Endodermal cell (in vitro differentiated cells): ENCODE measurements around the gene PRKAG2. TPM values are rescaled to one million over a fixed set of nuclear protein-coding genes. Genes with fewer than 3 reads are reported as not detected.

Experiments used
- DNase-seq: peaks from one replicate; pipeline ENCODE4 v3.0.0-alpha.2; 2017
- H3K27ac ChIP-seq: 2 replicates; pipeline ENCODE4 v1.5.1; 2013; ENCODE audit warnings: mild to moderate bottlenecking, low read depth, low read length, moderate library complexity
- H3K27me3 ChIP-seq: 2 replicates; pipeline ENCODE4 v1.6.1; 2013; ENCODE audit warnings: mild to moderate bottlenecking, low read length, moderate library complexity; ENCODE audit not compliant: insufficient read depth, control insufficient read depth, poor library complexity, severe bottlenecking
- H3K36me3 ChIP-seq: 2 replicates; pipeline ENCODE4 v1.7.0; 2013; ENCODE audit warnings: mild to moderate bottlenecking, low read length, moderate library complexity; ENCODE audit not compliant: control insufficient read depth, insufficient read depth
- H3K4me1 ChIP-seq: one replicate; pipeline ENCODE4 v1.7.0; 2013; ENCODE audit warnings: low read length; ENCODE audit not compliant: control insufficient read depth, insufficient read depth
- H3K4me3 ChIP-seq: 2 replicates; pipeline ENCODE4 v1.5.1; 2013; ENCODE audit warnings: mild to moderate bottlenecking, low read length, moderate library complexity
- H3K9ac ChIP-seq: 2 replicates; pipeline ENCODE4 v1.6.1; 2013; ENCODE audit warnings: mild to moderate bottlenecking, low read length, moderate library complexity; ENCODE audit not compliant: poor library complexity, severe bottlenecking; ENCODE audit errors: extremely low read depth
- H3K9me3 ChIP-seq: 2 replicates; pipeline ENCODE4 v1.6.1; 2013; ENCODE audit warnings: mild to moderate bottlenecking, low read length, moderate library complexity; ENCODE audit not compliant: control insufficient read depth
- H3K27ac Mint-ChIP-seq: 2 replicates; pipeline ENCODE4 v1.8.0; 2020; ENCODE audit warnings: mixed read lengths
- H3K27me3 Mint-ChIP-seq: 2 replicates; pipeline ENCODE4 v1.8.0; 2021; ENCODE audit warnings: mild to moderate bottlenecking, mixed read lengths; ENCODE audit not compliant: insufficient read depth
- H3K36me3 Mint-ChIP-seq: 2 replicates; pipeline ENCODE4 v1.8.0; 2020; ENCODE audit warnings: low read depth, mixed read lengths
- H3K4me1 Mint-ChIP-seq: 2 replicates; pipeline ENCODE4 v1.8.0; 2020; ENCODE audit warnings: mixed read lengths
- H3K4me3 Mint-ChIP-seq: 2 replicates; pipeline ENCODE4 v1.8.0; 2020; ENCODE audit warnings: mild to moderate bottlenecking, moderate library complexity, mixed read lengths
- H3K9me3 Mint-ChIP-seq: 2 replicates; pipeline ENCODE4 v1.8.0; 2020; ENCODE audit warnings: mild to moderate bottlenecking, mixed read lengths
- CTCF ChIP-seq: fragments of 200-600 bp; sonication (generic); conservative IDR thresholded peaks from 2 replicates; pipeline ENCODE4 v1.5.0; 2021; ENCODE audit warnings: antibody characterized with exemption, mild to moderate bottlenecking
- WGBS, 2 experiments: methylation state at CpG; one replicate each; pipeline versions ENCODE4 v1.1.5 to v1.1.7; 2013; ENCODE audit warnings: missing lambda C conversion rate in 2 of 2, mixed read lengths in 1 of 2; ENCODE audit not compliant: insufficient coverage in 1 of 2, insufficient read length in 1 of 2; 5-methylcytosine and 5-hydroxymethylcytosine counted together
- total RNA-seq, 2 donors: library from RNA; stranded (reverse); fragmentation: NEBNext Ultra II Directional in 1 of 2; extraction: Animal tissue kit (Norgen Biotek cat#: 25700) in 1 of 2; gene quantifications; 2 replicates in 1 of 2; 3 replicates in 1 of 2; pipeline ENCODE4 v1.2.1, GENCODE V29; 2021

PRKAG2 gene
- total RNA-seq, 2 donors from 2014 or later: 17.2 to 20.7 TPM

GRCh38 chr7:151790095-151790829, 86.7 kb downstream of the PRKAG2 start:
- WGBS, 2 experiments: 93% methylated on average over 10 to 11 of the region's 11 CpGs
- H3K36me3 Mint-ChIP-seq: no peaks in the 10 kb centered on the region

DNA sequence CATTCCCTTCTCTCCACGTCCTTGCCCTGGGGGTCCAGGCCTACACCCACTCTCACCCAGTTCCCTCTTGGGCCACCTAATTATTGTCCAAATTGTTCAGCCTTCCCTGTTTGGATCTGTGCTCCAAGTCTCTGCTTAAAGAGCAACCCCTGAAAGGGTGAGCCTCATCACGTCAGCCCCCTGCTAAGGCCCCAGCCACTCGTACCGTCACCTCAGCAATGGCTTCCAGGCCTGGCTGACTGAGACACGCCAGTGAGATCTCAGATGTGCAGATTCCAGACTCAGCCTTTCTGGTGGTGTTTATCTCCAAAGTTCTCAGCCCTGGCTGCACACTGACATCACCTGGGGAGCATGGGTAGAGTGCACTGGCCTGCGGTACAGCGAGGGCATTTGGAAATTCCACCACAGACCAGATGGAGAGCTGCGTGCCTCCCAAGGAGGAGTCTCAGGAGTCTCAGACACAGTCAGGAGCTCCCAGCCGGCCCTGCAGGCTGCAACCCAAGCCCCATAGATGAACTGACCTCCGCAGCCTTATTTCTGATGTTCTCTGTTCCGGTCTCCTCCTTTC, 87.5 kb downstream of the PRKAG2 start:
- peaks cover 11% of the 10 kb centered on the region for H3K4me1 Mint-ChIP-seq
- Histone ChIP-seq H3K4me3 (no peak overlapping the region), H3K36me3 (no peaks in the 10 kb centered on the region), H3K9me3 (no peaks in the 10 kb centered on the region), H3K27ac (no peak overlapping the region), H3K4me1 (peaks cover 9% of the 10 kb centered on the region), H3K27me3 (no peaks in the 10 kb centered on the region), H3K9ac (no peak overlapping the region)
- 94 to 95% methylated on average over 10 to 11 of the region's 11 CpGs for WGBS, 2 experiments
- peaks cover 13% of the 10 kb centered on the region for H3K9me3 Mint-ChIP-seq
- H3K36me3 Mint-ChIP-seq: no peaks in the 10 kb centered on the region
- H3K4me3 Mint-ChIP-seq: no peak overlapping the region
- no peak for TF ChIP-seq CTCF
- H3K27ac Mint-ChIP-seq: no peak overlapping the region
- no peaks in the 10 kb centered on the region for H3K27me3 Mint-ChIP-seq
- no peak for DNase-seq

More at GRCh38 chr7:151790095-151790829, 86.7 kb downstream of the PRKAG2 start:
- no peak overlapping the region for H3K4me3 Mint-ChIP-seq
- no peaks in the 10 kb centered on the region for H3K27me3 Mint-ChIP-seq
- H3K27me3 ChIP-seq: no peaks in the 10 kb centered on the region
- peaks cover 11% of the 10 kb centered on the region for H3K4me1 Mint-ChIP-seq
- H3K27ac Mint-ChIP-seq: no peak overlapping the region
- H3K9ac ChIP-seq: no peak overlapping the region
- H3K36me3 ChIP-seq: no peaks in the 10 kb centered on the region
- H3K9me3 Mint-ChIP-seq: peaks cover 13% of the 10 kb centered on the region
- H3K4me1 ChIP-seq: peaks cover 9% of the 10 kb centered on the region
- no peak overlapping the region for H3K27ac ChIP-seq
- TF ChIP-seq CTCF: no peak
- no peak for DNase-seq
- H3K9me3 ChIP-seq: no peaks in the 10 kb centered on the region
- no peak overlapping the region for H3K4me3 ChIP-seq

DNA sequence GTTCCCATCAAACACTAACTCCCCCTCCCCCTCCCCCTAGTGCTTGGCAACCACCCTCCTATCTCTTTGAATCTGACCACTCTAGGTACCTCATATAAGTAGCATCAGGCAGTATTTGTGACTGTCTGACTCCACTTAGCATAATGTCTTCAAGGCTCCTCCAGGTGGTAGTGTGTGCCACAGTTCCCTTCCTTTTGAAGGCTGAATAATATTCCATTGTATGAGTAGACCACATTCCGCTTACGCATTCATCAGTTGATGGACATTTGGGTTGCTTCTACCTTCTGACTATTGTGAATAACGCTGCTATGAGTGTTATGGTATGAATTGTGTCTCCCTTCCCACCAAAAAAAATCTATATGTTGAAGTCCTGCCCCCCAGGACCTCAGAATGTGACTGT, 89.6 kb downstream of the PRKAG2 start:
- Mint-ChIP-seq H3K36me3 (no peaks in the 10 kb centered on the region), H3K4me3 (no peak overlapping the region), H3K27me3 (peaks cover 4% of the 10 kb centered on the region), H3K9me3 (peaks cover 13% of the 10 kb centered on the region), H3K27ac (no peak overlapping the region), H3K4me1 (peaks cover 10% of the 10 kb centered on the region)
- no peaks in the 10 kb centered on the region for H3K27me3 ChIP-seq
- no peak for DNase-seq
- no peak for TF ChIP-seq CTCF
- H3K4me1 ChIP-seq: peaks cover 9% of the 10 kb centered on the region
- peak overlapping the region; percentile 36 for H3K4me3 ChIP-seq
- no peaks in the 10 kb centered on the region for H3K36me3 ChIP-seq
- H3K9me3 ChIP-seq: no peaks in the 10 kb centered on the region
- no peak overlapping the region for H3K27ac ChIP-seq
- 94 to 100% methylated on average over 2 to 3 of the region's 3 CpGs for WGBS, 2 experiments
- no peak overlapping the region for H3K9ac ChIP-seq
